HG03520 (cell line): ENCODE data around the gene SAMD9L.

Experiments
- ATAC-seq: cut with Tn5 transposase; IDR thresholded peaks from one replicate; pipeline ENCODE4 v1.9.1; 2021; ENCODE audit warnings: mild to moderate bottlenecking, moderate library complexity; ENCODE audit not compliant: unreplicated experiment

Gene SAMD9L

DNA sequence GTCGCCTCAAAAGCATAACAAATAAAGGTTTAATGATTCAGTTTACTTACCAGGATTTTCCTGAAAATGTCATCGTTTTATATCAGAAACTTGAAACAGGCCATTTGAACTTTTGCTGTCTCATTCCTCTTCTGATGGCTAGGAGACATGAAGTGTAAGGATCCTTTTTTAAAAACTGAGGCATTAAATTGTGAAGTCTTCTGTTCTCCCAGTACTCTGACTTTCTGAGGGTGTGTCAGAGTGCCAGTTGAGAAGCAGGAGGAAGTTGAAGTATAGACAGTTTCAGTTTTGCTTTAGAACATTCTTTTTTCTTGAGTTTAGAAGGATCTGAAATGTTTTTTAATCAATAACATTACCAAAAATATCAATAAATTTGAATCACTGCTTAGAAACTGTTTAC is at the start of gene SAMD9L:
Gene SAMD9L, minus strand, starts transcription at position 242 of the 400 bp plus-strand sequence. CDS start 12,414 bp downstream, outside the sequence.
- ATAC-seq, result peak; percentile 76

DNA sequence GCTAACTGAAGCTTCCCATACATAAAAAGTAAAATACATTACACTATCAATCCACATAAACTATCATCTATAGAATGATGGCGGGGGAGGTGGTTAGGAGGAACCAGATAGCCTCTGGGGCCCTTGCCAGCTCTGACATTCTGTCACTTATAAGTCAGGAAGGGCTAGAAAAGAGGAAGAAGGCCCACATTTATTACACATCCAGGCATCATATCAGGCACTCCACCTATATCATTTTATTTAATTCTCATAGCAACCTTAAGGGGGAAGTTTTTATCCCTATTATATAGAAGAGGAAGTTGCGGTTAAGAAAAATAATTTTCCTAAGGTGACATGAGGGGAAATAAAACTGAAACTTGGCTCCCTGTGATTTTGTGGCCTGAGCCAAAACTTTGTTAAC is 48.2 kb upstream of the SAMD9L start:
- no peak for ATAC-seq

DNA sequence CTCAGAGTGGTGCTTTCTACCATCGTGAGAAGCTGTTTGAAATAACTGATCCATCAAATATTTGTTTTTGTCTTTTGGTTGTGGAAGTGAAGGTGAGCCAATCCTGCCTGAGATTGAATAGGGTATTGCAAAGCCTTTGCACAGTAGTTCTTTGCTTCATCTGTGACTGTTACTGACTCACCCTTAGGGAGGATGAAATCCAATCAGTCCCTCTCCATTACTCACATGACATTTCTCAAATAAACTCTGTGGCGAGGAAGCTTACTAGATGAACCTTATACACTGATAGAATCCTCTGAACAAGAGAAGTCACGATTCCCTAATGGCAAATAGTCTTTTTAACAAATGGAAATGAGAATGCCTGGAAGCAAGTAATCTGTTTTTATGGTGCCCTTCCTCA is 46.2 kb upstream of the SAMD9L start:
- no peak for ATAC-seq

DNA sequence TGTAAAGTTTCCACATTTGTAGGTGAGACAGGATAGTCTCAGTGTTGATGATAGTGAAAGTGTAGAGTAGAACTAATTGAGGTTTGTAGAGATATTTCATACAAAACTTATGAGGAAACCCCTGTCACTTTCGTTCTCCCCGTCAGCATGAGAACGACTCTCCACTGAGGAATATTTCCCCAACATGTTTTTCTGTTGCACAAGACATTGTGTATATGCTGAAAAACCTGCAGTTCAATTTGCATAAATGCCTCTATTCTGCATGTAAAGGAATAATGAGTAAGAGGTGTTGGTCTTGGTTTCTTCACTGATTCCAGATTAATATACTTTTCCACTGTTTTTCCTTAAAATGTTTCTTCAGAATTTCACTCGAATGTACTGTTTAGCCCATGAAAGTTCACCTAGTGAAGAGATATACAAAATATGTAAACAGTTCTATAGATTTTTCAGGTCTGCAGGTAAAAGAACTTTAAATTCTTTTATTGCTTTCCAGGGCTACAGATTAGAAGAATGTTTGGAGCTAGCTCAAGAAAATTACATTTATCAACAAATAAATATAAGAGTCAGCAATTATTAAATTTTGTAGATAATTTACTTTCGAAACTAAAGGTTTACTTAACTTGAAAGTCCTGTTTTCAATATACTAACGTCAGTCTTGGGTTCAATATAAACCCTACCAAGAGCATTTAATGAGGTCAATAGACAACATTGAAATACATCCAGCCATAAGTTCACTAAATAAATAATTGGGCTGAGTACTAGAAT is 40.9 kb upstream of the SAMD9L start:
- no peak for ATAC-seq

GRCh38 chr7:93185303-93186027 is 37.3 kb upstream of the SAMD9L start:
- no peak for ATAC-seq

GRCh38 chr7:93179173-93179572 is 31.0 kb upstream of the SAMD9L start:
- ATAC-seq, result no peak

DNA sequence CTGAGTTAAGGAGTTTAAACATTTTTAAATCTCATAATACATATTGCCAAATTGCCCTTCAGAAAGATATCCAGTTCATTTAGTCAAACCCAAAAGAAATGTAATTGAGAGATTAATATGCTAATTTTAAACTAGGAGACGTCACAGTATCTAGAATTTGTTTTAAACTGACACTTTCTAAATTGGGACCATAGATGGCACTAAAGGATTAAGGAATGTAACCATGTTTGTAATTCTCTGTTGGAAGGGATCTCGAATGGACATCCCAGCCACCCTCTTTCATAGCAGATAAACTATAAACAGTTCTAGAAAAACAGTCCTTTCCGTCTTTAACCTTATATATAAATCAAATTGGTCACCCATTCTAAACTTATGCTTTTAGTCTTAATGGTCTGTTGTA is 30.0 kb upstream of the SAMD9L start:
- no peak for ATAC-seq

- ATAC-seq, result no peak
Measured at GRCh38 chr7:93176992-93177580, 28.9 kb upstream of the SAMD9L start.

GRCh38 chr7:93175219-93175618 is 27.0 kb upstream of the SAMD9L start:
- ATAC-seq, result no peak

DNA sequence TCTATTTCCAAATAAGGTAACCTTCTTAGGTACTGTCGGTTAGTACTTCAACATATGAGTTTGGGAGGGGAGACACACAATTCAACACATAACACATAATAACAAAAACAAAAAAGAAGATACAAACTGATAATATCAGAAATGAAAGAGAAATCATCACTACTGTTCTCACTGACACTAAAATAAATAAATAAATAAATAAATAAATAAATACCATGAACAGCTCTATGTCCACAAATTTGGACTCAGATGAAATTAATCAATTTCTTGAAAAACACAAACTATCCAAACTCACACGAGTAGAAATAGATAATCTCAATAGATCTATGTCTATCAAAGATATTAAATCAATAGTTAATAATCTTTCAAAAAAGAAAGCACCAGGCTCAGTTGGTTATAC is 24.5 kb upstream of the SAMD9L start:
- no peak for ATAC-seq

DNA sequence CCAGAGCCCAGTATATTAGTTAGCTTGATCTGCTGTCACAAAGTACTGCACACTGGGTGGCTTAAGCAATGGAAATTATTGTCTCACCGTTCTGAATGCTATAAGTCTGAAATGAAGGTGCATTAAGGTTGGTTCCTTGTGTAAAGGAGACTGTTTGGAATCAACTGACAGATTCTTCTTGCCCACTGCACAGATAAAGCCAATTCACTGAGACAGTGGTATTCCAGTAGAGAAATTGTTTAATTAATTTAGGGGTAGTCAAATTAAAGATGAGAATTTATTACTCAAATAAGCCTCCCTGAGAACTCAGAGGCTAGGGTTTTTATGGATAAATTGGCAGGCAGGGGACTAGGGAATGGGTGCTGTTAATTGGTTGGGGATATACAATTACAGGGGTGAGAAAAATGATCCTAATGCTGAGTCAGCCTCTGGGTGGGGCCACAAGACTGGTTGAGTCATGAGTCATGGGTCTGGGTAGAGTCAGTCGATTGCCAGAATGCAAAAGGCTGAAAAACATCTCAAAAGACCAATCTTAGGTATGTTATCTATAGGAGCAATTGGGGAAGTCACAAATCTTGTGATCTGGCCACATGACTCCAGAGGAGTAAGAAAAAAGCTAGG is 23.5 kb upstream of the SAMD9L start:
- ATAC-seq, result no peak

- ATAC-seq, result peak; percentile 99
Measured at GRCh38 chr7:93165447-93165846, 17.3 kb upstream of the SAMD9L start.

- ATAC-seq, result no peak
Measured at GRCh38 chr7:93164766-93165165, 16.6 kb upstream of the SAMD9L start.

DNA sequence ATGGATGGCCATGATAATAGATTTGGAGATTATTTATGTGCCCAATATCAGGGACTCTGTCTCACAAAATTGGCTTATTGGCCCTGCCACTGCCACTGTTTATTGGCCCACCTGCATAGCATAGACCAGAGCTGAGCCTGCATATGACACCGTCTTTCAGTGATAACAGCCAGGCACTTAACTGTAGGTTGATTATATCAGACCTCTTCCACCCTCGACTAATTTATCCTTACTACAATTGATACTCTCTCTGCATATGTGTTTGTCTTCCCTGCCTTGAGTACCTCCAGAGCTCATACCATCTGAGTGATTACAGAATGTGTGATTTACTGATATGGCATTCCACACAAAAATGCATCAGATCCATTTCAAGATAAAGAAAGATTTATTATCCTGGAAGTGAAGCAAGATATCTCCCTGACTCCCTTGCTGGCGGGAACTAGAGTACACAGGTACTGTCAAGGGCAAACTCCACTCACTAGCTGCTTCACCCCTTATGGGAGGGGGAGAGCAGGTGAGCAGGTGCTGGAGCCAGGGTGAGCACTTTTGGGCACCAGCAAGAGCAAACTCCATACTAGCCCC is 13.1 kb upstream of the SAMD9L start:
- no peak for ATAC-seq

- ATAC-seq, result no peak
Measured at GRCh38 chr7:93160410-93160809, 12.2 kb upstream of the SAMD9L start.

- ATAC-seq, result no peak
Measured at GRCh38 chr7:93159490-93159889, 11.3 kb upstream of the SAMD9L start.

DNA sequence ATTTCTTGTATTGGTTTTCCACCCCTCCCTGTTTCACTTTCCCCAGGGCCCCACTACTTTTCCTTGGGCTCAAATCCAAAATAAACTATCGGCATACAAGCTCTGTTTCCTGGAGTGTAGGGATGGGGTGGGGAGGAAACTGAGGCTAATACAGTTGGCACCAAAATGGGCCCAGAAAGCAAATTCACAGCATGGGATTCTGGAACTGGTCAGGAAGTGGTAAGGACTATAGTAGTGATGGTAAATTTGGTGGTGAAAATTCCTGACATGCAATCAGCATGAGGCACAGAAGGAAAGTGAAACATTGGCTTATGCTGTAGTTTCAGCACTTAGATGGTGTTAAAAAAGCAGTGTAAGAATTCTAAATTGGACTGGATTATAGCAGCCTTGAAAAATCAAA is 8.7 kb upstream of the SAMD9L start:
- ATAC-seq, result no peak

DNA sequence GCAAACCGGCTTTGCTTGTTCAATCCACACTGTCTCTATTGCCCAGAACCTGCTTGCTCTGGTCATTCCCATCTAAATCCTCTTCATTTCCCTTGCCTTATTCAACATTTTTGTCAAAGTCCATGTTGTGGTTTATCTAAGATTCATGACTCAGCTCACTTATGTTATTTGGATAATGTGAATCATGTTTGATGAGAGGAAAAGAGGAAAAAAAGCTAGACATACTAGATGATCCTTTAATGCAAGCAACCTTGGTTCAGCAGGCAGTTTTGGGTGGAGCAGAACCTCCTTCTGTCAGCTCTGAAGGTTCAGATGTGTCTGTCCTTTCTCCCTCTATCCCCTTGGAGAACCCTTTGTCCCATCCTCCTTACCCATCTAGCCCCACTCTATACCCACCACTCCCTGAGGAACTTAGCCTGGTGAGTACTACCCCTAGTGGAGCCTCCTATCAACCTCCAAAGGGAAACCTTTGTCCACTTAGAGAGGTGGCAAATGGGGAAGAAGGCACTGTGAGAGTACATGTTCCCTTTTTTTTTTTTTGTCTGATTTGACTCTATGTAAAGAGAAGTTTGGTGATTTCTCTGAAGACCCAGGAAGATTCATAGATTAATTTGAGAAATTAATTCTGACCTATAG is 2.1 kb upstream of the SAMD9L start:
- ATAC-seq, result no peak

DNA sequence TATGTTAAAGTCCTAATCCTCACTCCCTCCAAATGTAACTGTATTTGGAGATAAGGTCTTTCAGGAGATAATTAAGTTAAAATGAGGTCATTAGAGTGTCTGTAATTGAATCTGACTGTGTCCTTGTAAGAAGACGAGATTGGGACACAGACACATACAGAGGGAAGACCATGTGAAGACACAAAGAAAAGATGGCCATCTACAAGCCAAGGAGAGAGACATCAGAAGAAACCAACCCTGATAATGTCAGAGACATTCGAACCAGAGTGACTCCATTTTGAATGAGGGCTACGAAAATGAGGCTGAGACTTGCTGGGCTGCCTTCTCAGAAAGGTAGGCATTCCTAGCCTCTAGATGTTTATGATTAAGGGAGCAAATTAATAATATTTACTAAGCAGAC is 542 bp upstream of the SAMD9L start:
- ATAC-seq, result no peak

- peak; percentile 50 for ATAC-seq
Measured at GRCh38 chr7:93147363-93147762, 822 bp downstream of the SAMD9L start.
